WTC11 (cell line): ENCODE results near the gene LY6G5C. TPM values are rescaled to one million over a fixed set of nuclear protein-coding genes. Genes with fewer than 3 reads are reported as not detected.

Experiments
- ATAC-seq: fragments of 200-7000 bp; cut with Tn5 transposase; 2 replicates; pipeline ENCODE4 v1.10.0; 2021; ENCODE audit warnings: mild to moderate bottlenecking, moderate library complexity
- CTCF ChIA-PET: fragments of 300-600 bp; sonication (Branson Sonifier 250); formaldehyde crosslinking; loops from one replicate; lab custom pipeline; 2021; ENCODE audit warnings: antibody characterized with exemption; lab: Charles Lee
- POLR2A ChIA-PET: fragments of 350-600 bp; sonication (Branson Sonifier 250); formaldehyde crosslinking; loops from one replicate; lab custom pipeline; 2021; ENCODE audit warnings: antibody characterized with exemption; lab: Charles Lee
- DNase-seq: peaks from one replicate; pipeline ENCODE4 v3.0.0; 2021; ENCODE audit warnings: low spot score
- H3K27ac Mint-ChIP-seq: 2 replicates; pipeline ENCODE4 v1.8.0; 2021; ENCODE audit warnings: mixed read lengths
- H3K27me3 Mint-ChIP-seq: 2 replicates; pipeline ENCODE4 v1.8.0; 2021; ENCODE audit warnings: low read depth, mild to moderate bottlenecking, moderate library complexity, mixed read lengths
- H3K36me3 Mint-ChIP-seq: 2 replicates; pipeline ENCODE4 v1.8.0; 2021; ENCODE audit warnings: mixed read lengths
- H3K4me1 Mint-ChIP-seq: 2 replicates; pipeline ENCODE4 v1.8.0; 2022; ENCODE audit warnings: mixed read lengths
- H3K4me3 Mint-ChIP-seq: 2 replicates; pipeline ENCODE4 v1.8.0; 2021; ENCODE audit warnings: mild to moderate bottlenecking, moderate library complexity, mixed read lengths
- H3K9me3 Mint-ChIP-seq: 2 replicates; pipeline ENCODE4 v1.8.0; 2021; ENCODE audit warnings: mixed read lengths
- ESRRA ChIP-seq: sonication (generic); formaldehyde crosslinking; IDR thresholded peaks from 2 replicates; pipeline ENCODE4 v1.8.1; 2022; ENCODE audit warnings: mild to moderate bottlenecking, missing genetic modification reagents, borderline replicate concordance
- GTF2I ChIP-seq: fragments of 250-450 bp; sonication (Bioruptor Pico); conservative IDR thresholded peaks from 2 replicates; pipeline ENCODE4 v1.4.0; 2021; ENCODE audit warnings: mild to moderate bottlenecking
- JUN ChIP-seq: sonication (generic); formaldehyde crosslinking; IDR thresholded peaks from 2 replicates; pipeline ENCODE4 v1.8.0; 2023; ENCODE audit warnings: mild to moderate bottlenecking, missing genetic modification reagents
- NFATC4 ChIP-seq: fragments of 250-450 bp; sonication (Bioruptor Pico); IDR thresholded peaks from 2 replicates; pipeline ENCODE4 v1.9.0; 2021; ENCODE audit warnings: mild to moderate bottlenecking
- NR2C2 ChIP-seq: sonication (generic); formaldehyde crosslinking; IDR thresholded peaks from 2 replicates; pipeline ENCODE4 v1.8.0; 2022; ENCODE audit warnings: mild to moderate bottlenecking, missing genetic modification reagents
- NR3C1 ChIP-seq: sonication (generic); formaldehyde crosslinking; conservative IDR thresholded peaks from 2 replicates; pipeline ENCODE4 v1.8.1; 2023; ENCODE audit warnings: low read depth, mild to moderate bottlenecking, missing genetic modification reagents
- PREB ChIP-seq: sonication (generic); formaldehyde crosslinking; IDR thresholded peaks from 2 replicates; pipeline ENCODE4 v1.8.1; 2022; ENCODE audit warnings: mild to moderate bottlenecking, missing genetic modification reagents, moderate library complexity, borderline replicate concordance
- SOX15 ChIP-seq: fragments of 250-450 bp; sonication (Bioruptor Pico); IDR thresholded peaks from 2 replicates; pipeline ENCODE4 v1.9.0; 2021; ENCODE audit warnings: mild to moderate bottlenecking
- TEAD4 ChIP-seq: sonication (generic); formaldehyde crosslinking; IDR thresholded peaks from 2 replicates; pipeline ENCODE4 v1.8.0; 2022; ENCODE audit warnings: mild to moderate bottlenecking, missing genetic modification reagents
- ZBTB21 ChIP-seq: sonication (generic); formaldehyde crosslinking; IDR thresholded peaks from 2 replicates; pipeline ENCODE4 v1.8.1; 2023; ENCODE audit warnings: mild to moderate bottlenecking, missing genetic modification reagents, borderline replicate concordance
- ZNF121 ChIP-seq: sonication (generic); formaldehyde crosslinking; IDR thresholded peaks from 2 replicates; pipeline ENCODE4 v1.8.0; 2023; ENCODE audit warnings: missing genetic modification reagents
- ZNF232 ChIP-seq: sonication (generic); formaldehyde crosslinking; IDR thresholded peaks from 2 replicates; pipeline ENCODE4 v1.8.0; 2022; ENCODE audit warnings: mild to moderate bottlenecking, missing genetic modification reagents
- ZNF263 ChIP-seq: sonication (generic); formaldehyde crosslinking; IDR thresholded peaks from 2 replicates; pipeline ENCODE4 v1.8.1; 2022; ENCODE audit warnings: low read depth, mild to moderate bottlenecking, moderate library complexity, missing genetic modification reagents
- ZNF396 ChIP-seq: fragments of 250-450 bp; sonication (Bioruptor Pico); IDR thresholded peaks from 2 replicates; pipeline ENCODE4 v1.8.0; 2021; ENCODE audit warnings: mild to moderate bottlenecking, moderate library complexity, borderline replicate concordance
- total RNA-seq: library from RNA; stranded (reverse); gene quantifications from 3 replicates; pipeline ENCODE4 v1.2.3, GENCODE V29; 2021
- TF ChIP-seq, protein P1 (sequence below): sonication (generic); formaldehyde crosslinking; conservative IDR thresholded peaks from 2 replicates; pipeline ENCODE4 v1.8.1; 2023; ENCODE audit warnings: mild to moderate bottlenecking, low read depth, missing genetic modification reagents, moderate library complexity
- TF ChIP-seq, protein P2 (sequence below): sonication (generic); formaldehyde crosslinking; IDR thresholded peaks from 2 replicates; pipeline ENCODE4 v1.8.0; 2022; ENCODE audit warnings: missing genetic modification reagents
- TF ChIP-seq, protein P3 (sequence below): sonication (generic); formaldehyde crosslinking; IDR thresholded peaks from 2 replicates; pipeline ENCODE4 v1.8.0; 2022; ENCODE audit warnings: mild to moderate bottlenecking, missing genetic modification reagents
- TF ChIP-seq, protein P4 (sequence below): sonication (generic); formaldehyde crosslinking; conservative IDR thresholded peaks from 2 replicates; pipeline ENCODE4 v1.8.1; 2022; ENCODE audit warnings: mild to moderate bottlenecking, missing genetic modification reagents

The LY6G5C gene
- total RNA-seq, 1 experiment from 2014 or later: 1.0 TPM

DNA sequence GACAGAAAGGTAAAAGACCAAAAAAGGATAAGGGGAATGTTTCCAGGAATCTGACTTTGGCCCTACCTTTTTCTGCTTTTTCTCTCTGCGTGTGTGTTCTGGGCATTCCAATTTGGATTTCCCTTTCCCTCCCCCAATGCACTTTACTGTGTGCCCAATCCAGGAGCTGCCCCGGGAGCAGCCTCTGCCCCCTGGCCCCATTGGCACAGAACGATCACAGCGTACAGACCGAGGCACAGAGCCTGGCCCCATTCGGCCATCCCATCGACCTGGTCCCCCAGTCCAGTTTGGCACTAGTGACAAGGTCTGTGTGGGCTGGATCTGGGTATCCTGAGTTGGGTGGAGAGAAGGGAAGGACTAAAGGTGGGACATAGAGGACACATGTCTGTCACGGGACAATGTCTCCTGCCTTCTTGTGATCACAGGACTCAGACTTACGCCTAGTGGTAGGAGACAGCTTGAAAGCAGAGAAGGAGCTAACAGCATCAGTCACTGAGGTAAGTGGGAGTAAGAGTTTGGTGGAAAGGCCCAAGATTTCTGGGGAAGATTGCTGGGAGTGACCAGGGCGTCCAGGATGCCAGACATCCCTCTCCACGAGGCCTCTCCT is 45.8 kb downstream of the LY6G5C start:
- TF ChIP-seq ESRRA: no peak
- no peak for TF ChIP-seq ZNF232 (CRISPR knock-in tag)
- TF ChIP-seq TEAD4 (CRISPR knock-in tag): no peak
- TF ChIP-seq PREB (CRISPR knock-in tag): no peak
- 0 out of 2 replicates have a peak, but pooled peaks have one; percentile 28 for TF ChIP-seq JUN (CRISPR knock-in tag)
- TF ChIP-seq, all 79 proteins: peak for 1
- POLR2A ChIA-PET: interaction anchor here (0.5 to 1.1 kb wide), 2 partner anchors 17 to 46 kb away, joined by 3 to 5 read pairs; no protein-coding TSS in a partner anchor
- no peaks in the 10 kb centered on the region; the same call in 1 of the 2 replicates for H3K27me3 Mint-ChIP-seq
- no peaks in the 10 kb centered on the region for H3K4me1 Mint-ChIP-seq
- H3K27ac Mint-ChIP-seq: no peak overlapping the region; the same call in 1 of the 2 replicates
- CTCF ChIA-PET: interaction anchor here (1.4 kb wide), 1 partner anchor 84 kb away, joined by 4 read pairs; no protein-coding TSS in a partner anchor
- no peaks in the 10 kb centered on the region for H3K9me3 Mint-ChIP-seq
- H3K36me3 Mint-ChIP-seq: peaks cover 75% of the 10 kb centered on the region
- no peak overlapping the region for H3K4me3 Mint-ChIP-seq
- DNase-seq: no peak
- no peak for ATAC-seq

GRCh38 chr6:31634131-31634530 is 46.7 kb downstream of the LY6G5C start:
- ATAC-seq (no peak), DNase-seq (no peak)
- TF ChIP-seq ZBTB21: no peak
- no peak for TF ChIP-seq NR2C2 (CRISPR knock-in tag)
- TF ChIP-seq, protein P1, sequence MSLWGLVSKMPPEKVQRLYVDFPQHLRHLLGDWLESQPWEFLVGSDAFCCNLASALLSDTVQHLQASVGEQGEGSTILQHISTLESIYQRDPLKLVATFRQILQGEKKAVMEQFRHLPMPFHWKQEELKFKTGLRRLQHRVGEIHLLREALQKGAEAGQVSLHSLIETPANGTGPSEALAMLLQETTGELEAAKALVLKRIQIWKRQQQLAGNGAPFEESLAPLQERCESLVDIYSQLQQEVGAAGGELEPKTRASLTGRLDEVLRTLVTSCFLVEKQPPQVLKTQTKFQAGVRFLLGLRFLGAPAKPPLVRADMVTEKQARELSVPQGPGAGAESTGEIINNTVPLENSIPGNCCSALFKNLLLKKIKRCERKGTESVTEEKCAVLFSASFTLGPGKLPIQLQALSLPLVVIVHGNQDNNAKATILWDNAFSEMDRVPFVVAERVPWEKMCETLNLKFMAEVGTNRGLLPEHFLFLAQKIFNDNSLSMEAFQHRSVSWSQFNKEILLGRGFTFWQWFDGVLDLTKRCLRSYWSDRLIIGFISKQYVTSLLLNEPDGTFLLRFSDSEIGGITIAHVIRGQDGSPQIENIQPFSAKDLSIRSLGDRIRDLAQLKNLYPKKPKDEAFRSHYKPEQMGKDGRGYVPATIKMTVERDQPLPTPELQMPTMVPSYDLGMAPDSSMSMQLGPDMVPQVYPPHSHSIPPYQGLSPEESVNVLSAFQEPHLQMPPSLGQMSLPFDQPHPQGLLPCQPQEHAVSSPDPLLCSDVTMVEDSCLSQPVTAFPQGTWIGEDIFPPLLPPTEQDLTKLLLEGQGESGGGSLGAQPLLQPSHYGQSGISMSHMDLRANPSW (CRISPR knock-in tag): no peak
- TF ChIP-seq ESRRA: no peak
- no peak for TF ChIP-seq NR3C1 (CRISPR knock-in tag)
- TF ChIP-seq SOX15 (CRISPR knock-in tag): no peak
- TF ChIP-seq ZNF121: no peak
- TF ChIP-seq, protein P2, sequence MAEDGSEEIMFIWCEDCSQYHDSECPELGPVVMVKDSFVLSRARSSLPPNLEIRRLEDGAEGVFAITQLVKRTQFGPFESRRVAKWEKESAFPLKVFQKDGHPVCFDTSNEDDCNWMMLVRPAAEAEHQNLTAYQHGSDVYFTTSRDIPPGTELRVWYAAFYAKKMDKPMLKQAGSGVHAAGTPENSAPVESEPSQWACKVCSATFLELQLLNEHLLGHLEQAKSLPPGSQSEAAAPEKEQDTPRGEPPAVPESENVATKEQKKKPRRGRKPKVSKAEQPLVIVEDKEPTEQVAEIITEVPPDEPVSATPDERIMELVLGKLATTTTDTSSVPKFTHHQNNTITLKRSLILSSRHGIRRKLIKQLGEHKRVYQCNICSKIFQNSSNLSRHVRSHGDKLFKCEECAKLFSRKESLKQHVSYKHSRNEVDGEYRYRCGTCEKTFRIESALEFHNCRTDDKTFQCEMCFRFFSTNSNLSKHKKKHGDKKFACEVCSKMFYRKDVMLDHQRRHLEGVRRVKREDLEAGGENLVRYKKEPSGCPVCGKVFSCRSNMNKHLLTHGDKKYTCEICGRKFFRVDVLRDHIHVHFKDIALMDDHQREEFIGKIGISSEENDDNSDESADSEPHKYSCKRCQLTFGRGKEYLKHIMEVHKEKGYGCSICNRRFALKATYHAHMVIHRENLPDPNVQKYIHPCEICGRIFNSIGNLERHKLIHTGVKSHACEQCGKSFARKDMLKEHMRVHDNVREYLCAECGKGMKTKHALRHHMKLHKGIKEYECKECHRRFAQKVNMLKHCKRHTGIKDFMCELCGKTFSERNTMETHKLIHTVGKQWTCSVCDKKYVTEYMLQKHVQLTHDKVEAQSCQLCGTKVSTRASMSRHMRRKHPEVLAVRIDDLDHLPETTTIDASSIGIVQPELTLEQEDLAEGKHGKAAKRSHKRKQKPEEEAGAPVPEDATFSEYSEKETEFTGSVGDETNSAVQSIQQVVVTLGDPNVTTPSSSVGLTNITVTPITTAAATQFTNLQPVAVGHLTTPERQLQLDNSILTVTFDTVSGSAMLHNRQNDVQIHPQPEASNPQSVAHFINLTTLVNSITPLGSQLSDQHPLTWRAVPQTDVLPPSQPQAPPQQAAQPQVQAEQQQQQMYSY: no peak
- no peak for TF ChIP-seq ZNF396
- H3K4me1 Mint-ChIP-seq: no peaks in the 10 kb centered on the region
- peaks cover 79% of the 10 kb centered on the region for H3K36me3 Mint-ChIP-seq
- no peaks in the 10 kb centered on the region for H3K9me3 Mint-ChIP-seq
- ChIA-PET POLR2A (interaction anchor here (1.1 kb wide), 1 partner anchor 18 kb away, joined by 5 read pairs; no protein-coding TSS in a partner anchor), CTCF (interaction anchor here (1.4 kb wide), 1 partner anchor 83 kb away, joined by 4 read pairs; no protein-coding TSS in a partner anchor)
- no peaks in the 10 kb centered on the region; the same call in 1 of the 2 replicates for H3K27me3 Mint-ChIP-seq
- H3K4me3 Mint-ChIP-seq: no peak overlapping the region
- H3K27ac Mint-ChIP-seq: peak overlapping the region; percentile 79; the same call in 1 of the 2 replicates

DNA sequence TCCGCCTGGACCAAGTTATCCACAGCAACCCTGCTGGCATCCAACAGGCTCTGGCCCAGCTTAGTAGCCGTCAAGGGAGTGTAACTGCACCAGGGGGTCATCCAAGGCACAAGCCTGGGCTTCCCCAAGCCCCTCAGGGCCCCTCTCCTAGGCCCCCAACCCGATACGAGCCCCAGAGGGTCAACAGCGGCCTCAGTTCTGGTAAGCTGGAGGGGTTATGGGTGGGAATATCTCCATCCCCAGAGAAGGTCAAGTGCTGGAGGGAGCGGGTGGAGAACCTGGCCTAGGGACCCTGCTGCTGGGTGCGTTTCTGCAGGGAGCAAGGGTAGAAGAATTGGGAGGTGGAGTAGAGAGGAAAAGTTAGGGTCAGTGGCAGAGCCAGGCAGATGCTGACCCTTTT is 47.4 kb downstream of the LY6G5C start:
- Mint-ChIP-seq H3K4me1 (no peaks in the 10 kb centered on the region), H3K27ac (no peak overlapping the region), H3K9me3 (no peaks in the 10 kb centered on the region), H3K36me3 (peaks cover 86% of the 10 kb centered on the region), H3K4me3 (no peak overlapping the region), H3K27me3 (no peaks in the 10 kb centered on the region; the same call in 1 of the 2 replicates)
- ChIA-PET CTCF (interaction anchor here (1.4 kb wide), 1 partner anchor 82 kb away, joined by 4 read pairs; no protein-coding TSS in a partner anchor), POLR2A (interaction anchor here (0.6 kb wide), 1 partner anchor 18 kb away, joined by 4 read pairs; no protein-coding TSS in a partner anchor)
- ATAC-seq (no peak), DNase-seq (no peak)
- TF ChIP-seq, protein P3, sequence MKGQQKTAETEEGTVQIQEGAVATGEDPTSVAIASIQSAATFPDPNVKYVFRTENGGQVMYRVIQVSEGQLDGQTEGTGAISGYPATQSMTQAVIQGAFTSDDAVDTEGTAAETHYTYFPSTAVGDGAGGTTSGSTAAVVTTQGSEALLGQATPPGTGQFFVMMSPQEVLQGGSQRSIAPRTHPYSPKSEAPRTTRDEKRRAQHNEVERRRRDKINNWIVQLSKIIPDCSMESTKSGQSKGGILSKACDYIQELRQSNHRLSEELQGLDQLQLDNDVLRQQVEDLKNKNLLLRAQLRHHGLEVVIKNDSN (CRISPR knock-in tag): no peak
- TF ChIP-seq GTF2I (CRISPR knock-in tag) (no peak), ZNF263 (CRISPR knock-in tag) (no peak), JUN (CRISPR knock-in tag) (no peak), NFATC4 (CRISPR knock-in tag) (no peak)
- TF ChIP-seq, protein P4, sequence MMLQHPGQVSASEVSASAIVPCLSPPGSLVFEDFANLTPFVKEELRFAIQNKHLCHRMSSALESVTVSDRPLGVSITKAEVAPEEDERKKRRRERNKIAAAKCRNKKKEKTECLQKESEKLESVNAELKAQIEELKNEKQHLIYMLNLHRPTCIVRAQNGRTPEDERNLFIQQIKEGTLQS: no peak
- TF ChIP-seq, protein P1 (CRISPR knock-in tag): no peak
